NCI-H774 (cell line): ENCODE data around the gene HS6ST3.

Experiments used
- DNase-seq: peaks from one replicate; lab custom pipeline; 2025; lab: John Stamatoyannopoulos, UW

The HS6ST3 gene

GRCh38 chr13:96834626-96835025 lies 744.7 kb downstream of the HS6ST3 start:
- DNase-seq, result no peak

- DNase-seq, result no peak
These were observed 745.6 kb downstream of the HS6ST3 start for GRCh38 chr13:96835546-96835945.

GRCh38 chr13:96836733-96837132 lies 746.8 kb downstream of the HS6ST3 start:
- DNase-seq, result no peak

GRCh38 chr13:96837809-96838208 lies 747.9 kb downstream of the HS6ST3 start:
- DNase-seq, result no peak

- no peak for DNase-seq
These were observed 754.3 kb downstream of the HS6ST3 start for GRCh38 chr13:96844195-96844594.

- no peak for DNase-seq
These were observed 754.7 kb downstream of the HS6ST3 start for GRCh38 chr13:96844616-96845015.

- no peak for DNase-seq
These were observed 758.4 kb downstream of the HS6ST3 start for GRCh38 chr13:96848286-96848685.

- DNase-seq, result no peak
These were observed 759.2 kb downstream of the HS6ST3 start for GRCh38 chr13:96849091-96849490.

GRCh38 chr13:96850538-96851145 lies 760.7 kb downstream of the HS6ST3 start:
- no peak for DNase-seq

GRCh38 chr13:96851856-96852445 lies 762.0 kb downstream of the HS6ST3 start:
- DNase-seq, result no peak

GRCh38 chr13:96858133-96858826 lies 768.4 kb downstream of the HS6ST3 start:
- no peak for DNase-seq

GRCh38 chr13:96860882-96861281 lies 771.0 kb downstream of the HS6ST3 start:
- DNase-seq, result no peak

- DNase-seq, result no peak
These were observed 772.2 kb downstream of the HS6ST3 start for GRCh38 chr13:96862093-96862492.

- no peak for DNase-seq
These were observed 773.1 kb downstream of the HS6ST3 start for GRCh38 chr13:96862999-96863398.

- DNase-seq, result no peak
These were observed 781.6 kb downstream of the HS6ST3 start for GRCh38 chr13:96871469-96871868.

- DNase-seq, result no peak
These were observed 790.5 kb downstream of the HS6ST3 start for GRCh38 chr13:96880419-96880818.
